Activated T-helper 17 cell treated with anti-CD3 and anti-CD28 coated beads, Interleukin-2, amount 50 U/mL, for 72 hours (primary cell): Measurements from ENCODE around the gene RASL10B. TPM values are rescaled to one million over a fixed set of nuclear protein-coding genes. Genes with fewer than 3 reads are reported as not detected.

Experiments used
- ATAC-seq: fragments of 150-1000 bp; cut with Tn5 transposase; replicated peaks from 2 replicates; pipeline ENCODE4 v1.10.0; 2021; ENCODE audit warnings: mild to moderate bottlenecking, moderate library complexity
- H3K27ac Mint-ChIP-seq: one replicate; pipeline ENCODE4 v1.8.0; 2022; ENCODE audit warnings: mixed read lengths
- H3K27me3 Mint-ChIP-seq: one replicate; pipeline ENCODE4 v1.8.0; 2022; ENCODE audit warnings: mixed read lengths
- H3K36me3 Mint-ChIP-seq: one replicate; pipeline ENCODE4 v1.8.0; 2022; ENCODE audit warnings: low read depth, mild to moderate bottlenecking, mixed read lengths
- H3K4me1 Mint-ChIP-seq: one replicate; pipeline ENCODE4 v1.8.0; 2022; ENCODE audit warnings: mixed read lengths
- H3K4me3 Mint-ChIP-seq: one replicate; pipeline ENCODE4 v1.8.0; 2022; ENCODE audit warnings: mild to moderate bottlenecking, mixed read lengths
- H3K9me3 Mint-ChIP-seq: one replicate; pipeline ENCODE4 v1.8.0; 2022; ENCODE audit warnings: mixed read lengths
- total RNA-seq, 2 donors: library from RNA; stranded (reverse); gene quantifications; one replicate each; pipeline ENCODE4 v1.2.3, GENCODE V29; 2022

The RASL10B gene
- total RNA-seq, 2 donors from 2014 or later = 0.16 to 0.63 TPM

DNA sequence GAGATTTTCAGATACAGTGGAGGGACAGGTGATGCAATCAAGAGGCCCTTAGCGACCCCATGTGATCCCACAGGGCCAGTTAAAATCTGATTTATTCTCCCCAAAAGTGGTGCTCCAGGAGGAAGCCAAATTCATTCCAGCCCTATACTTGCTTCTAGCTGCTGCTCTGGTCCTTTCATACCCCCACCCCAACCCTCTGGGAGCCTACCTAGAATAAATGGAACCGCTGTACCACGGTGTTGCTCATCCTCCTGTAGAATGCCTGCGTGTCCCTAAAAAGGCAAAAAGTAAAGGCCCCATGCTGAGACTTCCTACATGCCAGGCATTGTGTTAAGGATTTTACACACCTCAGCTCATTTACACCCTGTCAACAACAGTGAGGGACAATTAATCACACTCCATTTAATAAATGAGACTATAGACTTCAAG is 2.0 kb upstream of the RASL10B start:
- ATAC-seq = no peak
- Mint-ChIP-seq H3K4me1 (peaks cover 11% of the 10 kb centered on the region), H3K36me3 (peaks cover 12% of the 10 kb centered on the region), H3K4me3 (no peak overlapping the region), H3K9me3 (no peaks in the 10 kb centered on the region), H3K27ac (no peak overlapping the region), H3K27me3 (no peaks in the 10 kb centered on the region)

GRCh38 chr17:35730400-35731005 is 936 bp upstream of the RASL10B start:
- H3K9me3 Mint-ChIP-seq = no peaks in the 10 kb centered on the region
- peak overlapping the region; percentile 72 for H3K4me3 Mint-ChIP-seq
- peaks cover 12% of the 10 kb centered on the region for H3K36me3 Mint-ChIP-seq
- no peaks in the 10 kb centered on the region for H3K27me3 Mint-ChIP-seq
- peaks cover 11% of the 10 kb centered on the region for H3K4me1 Mint-ChIP-seq
- no peak overlapping the region for H3K27ac Mint-ChIP-seq
- no peak for ATAC-seq

DNA sequence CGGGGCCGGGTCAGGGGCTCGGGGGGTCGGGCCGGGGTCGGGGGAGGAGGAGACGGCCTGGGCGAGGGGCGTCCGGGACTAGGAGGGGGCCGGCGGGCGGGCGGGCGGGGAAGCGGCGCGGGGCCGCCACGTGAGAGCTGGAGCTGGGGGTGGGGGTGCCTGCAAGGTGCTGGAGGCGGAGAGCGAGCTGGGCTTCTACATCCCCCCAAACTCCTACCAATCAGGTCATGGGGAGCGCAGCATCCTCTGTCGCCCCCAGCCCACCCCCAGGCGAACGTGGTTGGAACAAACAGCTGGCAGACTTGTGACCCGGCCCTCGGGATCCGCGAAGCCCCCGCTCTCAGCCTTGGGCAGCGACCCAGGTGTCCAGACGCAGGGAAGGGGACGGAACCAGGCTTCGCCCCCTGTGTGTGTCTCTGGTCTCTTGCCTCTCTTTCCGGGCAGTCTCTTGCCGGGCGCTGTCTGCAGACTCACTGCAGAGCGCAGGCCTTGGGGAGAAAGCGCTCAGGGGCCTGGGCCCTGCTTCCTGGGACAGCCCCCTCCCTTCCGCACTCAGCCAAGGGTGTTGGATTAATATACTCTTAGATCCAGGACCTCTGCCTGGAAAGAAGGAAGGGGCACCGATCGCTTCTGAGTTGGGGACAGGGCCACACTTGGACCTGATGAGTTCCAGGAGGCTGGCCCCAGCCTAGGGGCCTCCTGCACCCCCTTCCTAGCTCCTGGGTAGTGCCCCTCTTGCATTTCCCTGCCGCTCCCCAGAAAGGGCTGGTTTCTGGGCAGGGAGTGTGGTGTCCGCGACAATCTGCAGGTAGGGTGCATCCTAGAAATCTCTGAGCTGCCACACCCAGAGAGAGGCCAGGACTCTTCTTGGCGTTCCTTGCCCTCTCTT is 722 bp downstream of the RASL10B start:
- H3K27ac Mint-ChIP-seq = no peak overlapping the region
- H3K9me3 Mint-ChIP-seq = no peaks in the 10 kb centered on the region
- no peaks in the 10 kb centered on the region for H3K27me3 Mint-ChIP-seq
- no peak for ATAC-seq
- H3K4me1 Mint-ChIP-seq = peaks cover 11% of the 10 kb centered on the region
- H3K36me3 Mint-ChIP-seq = peaks cover 12% of the 10 kb centered on the region
- peak overlapping the region; percentile 51 for H3K4me3 Mint-ChIP-seq

- Mint-ChIP-seq H3K9me3 (no peaks in the 10 kb centered on the region), H3K4me1 (peaks cover 11% of the 10 kb centered on the region), H3K27me3 (no peaks in the 10 kb centered on the region), H3K27ac (no peak overlapping the region), H3K4me3 (peak overlapping the region; percentile 51), H3K36me3 (peaks cover 7% of the 10 kb centered on the region)
- ATAC-seq = no peak
These were observed 1.3 kb downstream of the RASL10B start for GRCh38 chr17:35732806-35733136.

- H3K36me3 Mint-ChIP-seq = peaks cover under 1% of the 10 kb centered on the region
These were observed 1.9 kb downstream of the RASL10B start for GRCh38 chr17:35733366-35733765.

DNA sequence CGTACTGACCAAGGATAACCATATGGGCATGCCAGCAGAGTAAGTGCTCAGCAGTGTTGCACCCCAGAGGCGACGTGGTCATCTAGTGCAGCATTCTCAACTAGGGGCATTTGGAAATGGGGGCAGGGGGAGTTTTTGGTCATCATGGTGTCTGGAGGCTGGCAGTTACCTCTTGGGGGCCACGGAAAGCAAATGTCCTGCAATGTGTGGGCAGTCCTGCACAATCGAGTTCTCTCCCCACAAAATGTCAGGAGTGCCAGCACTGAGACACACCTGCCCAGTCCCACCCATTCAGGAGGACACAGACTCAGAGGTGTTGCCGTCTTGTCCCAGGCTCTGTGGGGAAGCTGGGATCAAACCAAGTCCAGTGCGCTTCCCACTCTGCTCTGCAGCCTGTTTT is 3.0 kb downstream of the RASL10B start:
- H3K4me3 Mint-ChIP-seq = no peak overlapping the region
- ATAC-seq = no peak
- no peaks in the 10 kb centered on the region for H3K36me3 Mint-ChIP-seq
- H3K27ac Mint-ChIP-seq = no peak overlapping the region
- peaks cover 11% of the 10 kb centered on the region for H3K4me1 Mint-ChIP-seq
- H3K27me3 Mint-ChIP-seq = no peaks in the 10 kb centered on the region
- H3K9me3 Mint-ChIP-seq = no peaks in the 10 kb centered on the region

More at GRCh38 chr17:35733366-35733765, 1.9 kb downstream of the RASL10B start:
- H3K27me3 Mint-ChIP-seq = no peaks in the 10 kb centered on the region
- H3K4me3 Mint-ChIP-seq = no peak overlapping the region
- no peak overlapping the region for H3K27ac Mint-ChIP-seq
- no peaks in the 10 kb centered on the region for H3K9me3 Mint-ChIP-seq
- peaks cover 11% of the 10 kb centered on the region for H3K4me1 Mint-ChIP-seq
- no peak for ATAC-seq

GRCh38 chr17:35735036-35735805 is 3.8 kb downstream of the RASL10B start:
- H3K36me3 Mint-ChIP-seq = no peaks in the 10 kb centered on the region
- ATAC-seq = no peak

DNA sequence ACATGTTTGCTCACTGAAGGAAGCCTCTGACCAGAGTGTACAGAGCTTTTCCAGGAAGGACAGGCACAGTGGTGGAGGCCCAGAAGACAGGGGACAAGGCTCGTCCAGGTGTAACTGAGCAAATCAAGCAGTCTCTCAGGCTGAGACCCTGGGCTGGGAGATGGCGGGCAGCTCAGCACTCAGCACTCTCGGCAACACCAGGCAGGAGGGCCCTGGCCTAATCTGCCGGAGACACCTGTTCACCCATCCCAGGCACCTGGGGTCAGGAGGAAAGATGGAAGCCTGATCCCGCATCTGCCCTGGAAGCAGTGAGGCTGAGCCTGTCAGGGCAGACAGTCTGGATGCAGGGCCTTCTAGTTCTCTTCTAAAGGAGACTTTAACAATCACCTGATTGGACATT is 4.8 kb downstream of the RASL10B start:
- H3K4me1 Mint-ChIP-seq = peaks cover under 1% of the 10 kb centered on the region
- no peaks in the 10 kb centered on the region for H3K36me3 Mint-ChIP-seq
- no peak overlapping the region for H3K4me3 Mint-ChIP-seq
- no peak overlapping the region for H3K27ac Mint-ChIP-seq
- H3K9me3 Mint-ChIP-seq = no peaks in the 10 kb centered on the region
- ATAC-seq = no peak
- no peaks in the 10 kb centered on the region for H3K27me3 Mint-ChIP-seq

More at GRCh38 chr17:35735036-35735805, 3.8 kb downstream of the RASL10B start:
- Mint-ChIP-seq H3K27ac (no peak overlapping the region), H3K9me3 (no peaks in the 10 kb centered on the region), H3K27me3 (no peaks in the 10 kb centered on the region), H3K4me3 (no peak overlapping the region), H3K4me1 (peaks cover 11% of the 10 kb centered on the region)

- H3K36me3 Mint-ChIP-seq = no peaks in the 10 kb centered on the region
- no peak for ATAC-seq
- H3K4me3 Mint-ChIP-seq = no peak overlapping the region
- no peaks in the 10 kb centered on the region for H3K9me3 Mint-ChIP-seq
- peaks cover 9% of the 10 kb centered on the region for H3K27me3 Mint-ChIP-seq
- no peak overlapping the region for H3K27ac Mint-ChIP-seq
- H3K4me1 Mint-ChIP-seq = peaks cover 3% of the 10 kb centered on the region
These were observed 7.2 kb downstream of the RASL10B start for GRCh38 chr17:35738519-35739133.

- H3K27ac Mint-ChIP-seq = no peak overlapping the region
- H3K36me3 Mint-ChIP-seq = no peaks in the 10 kb centered on the region
- no peak overlapping the region for H3K4me3 Mint-ChIP-seq
- no peaks in the 10 kb centered on the region for H3K9me3 Mint-ChIP-seq
- H3K27me3 Mint-ChIP-seq = peaks cover 9% of the 10 kb centered on the region
- peaks cover 3% of the 10 kb centered on the region for H3K4me1 Mint-ChIP-seq
- no peak for ATAC-seq
These were observed 8.8 kb downstream of the RASL10B start for GRCh38 chr17:35740216-35740615.

- Mint-ChIP-seq H3K36me3 (no peaks in the 10 kb centered on the region), H3K4me3 (peak overlapping the region; percentile 36), H3K27ac (no peak overlapping the region), H3K4me1 (peaks cover 3% of the 10 kb centered on the region), H3K27me3 (peaks cover 9% of the 10 kb centered on the region), H3K9me3 (no peaks in the 10 kb centered on the region)
- ATAC-seq = peak; percentile 42
These were observed 9.8 kb downstream of the RASL10B start for GRCh38 chr17:35740997-35741931.

- Mint-ChIP-seq H3K27me3 (peaks cover 9% of the 10 kb centered on the region), H3K36me3 (no peaks in the 10 kb centered on the region), H3K27ac (no peak overlapping the region), H3K4me1 (peaks cover 3% of the 10 kb centered on the region), H3K9me3 (no peaks in the 10 kb centered on the region), H3K4me3 (no peak overlapping the region)
- no peak for ATAC-seq
These were observed 11.1 kb downstream of the RASL10B start for GRCh38 chr17:35742496-35742895.

GRCh38 chr17:35742896-35743477 is 11.5 kb downstream of the RASL10B start:
- Mint-ChIP-seq H3K4me3 (no peak overlapping the region), H3K4me1 (peaks cover 3% of the 10 kb centered on the region), H3K27me3 (peaks cover 9% of the 10 kb centered on the region), H3K27ac (no peak overlapping the region), H3K36me3 (no peaks in the 10 kb centered on the region), H3K9me3 (no peaks in the 10 kb centered on the region)
- ATAC-seq = no peak
